ENCODE measurements around the gene SCGB1D4. TPM values are rescaled to one million over a fixed set of nuclear protein-coding genes. Genes with fewer than 3 reads are reported as not detected.

SCGB1D4 gene
- not detected in 2 replicates for total RNA-seq

GRCh38 chr11:62298975-62299374 lies at the start of gene SCGB1D4:
Gene SCGB1D4 (minus strand): TSS chr11:62299075. CDS start chr11:62299010, 65 bp downstream.

GRCh38 chr11:62337303-62338181 lies 38.7 kb upstream of the SCGB1D4 start, which contains the start of gene ASRGL1:
Gene ASRGL1 (plus strand): TSS chr11:62337448. CDS start chr11:62337978, 530 bp downstream.

GRCh38 chr11:62269654-62270278 lies 29.1 kb downstream of the SCGB1D4 start, which contains the start of gene SCGB2A2:
Gene SCGB2A2 (plus strand): TSS chr11:62270158. CDS start chr11:62270217, 59 bp downstream.

Other genes with a start within 250 kb of the SCGB1D4 start
- 18.5 and 26.2 TPM in 2 replicates for gene INCENP, start 175.1 kb downstream of the SCGB1D4 start, total RNA-seq
- not detected in 2 replicates for gene SCGB1D1, start 108.9 kb downstream of the SCGB1D4 start, total RNA-seq
- not detected in 2 replicates for gene SCGB2A1, start 90.4 kb downstream of the SCGB1D4 start, total RNA-seq
- not detected in 2 replicates for gene SCGB1D2, start 56.8 kb downstream of the SCGB1D4 start, total RNA-seq
- gene SCGB2A2, start 28.9 kb downstream of the SCGB1D4 start, total RNA-seq = not detected in 2 replicates
- gene ASRGL1, start 38.4 kb upstream of the SCGB1D4 start, total RNA-seq = 27.6 and 33.4 TPM in 2 replicates
- not detected in 2 replicates for gene SCGB1A1, start 120.0 kb upstream of the SCGB1D4 start, total RNA-seq
- 329 and 449 TPM in 2 replicates for gene AHNAK, start 247.7 kb upstream of the SCGB1D4 start, total RNA-seq

All from bladder microvascular endothelial cell (primary cell).